ENCODE results near the gene MINDY3. TPM values are rescaled to one million over a fixed set of nuclear protein-coding genes. Genes with fewer than 3 reads are reported as not detected.
"Not testable (repeated sequence)": the region's sequence is repeated elsewhere in the genome, so short reads cannot be mapped to it uniquely, and the experiment has no call there.

Gene MINDY3
- total RNA-seq, 1 experiment from 2014 or later, result 10.4 TPM

- DNase-seq (ENCODE audit: low read depth, low spot score); H3K4me3 ChIP-seq (ENCODE audit: low read depth in 2 of 2, low read length in 2 of 2); BruUV-seq (replicated peaks); H3K36me3 ChIP-seq (ENCODE audit: control insufficient read depth, insufficient read depth, low read length); CTCF ChIA-PET; ATAC-seq; intact Hi-C loops (cut with micrococcal nuclease; ENCODE audit: unreplicated experiment); in situ Hi-C loops (cut with HindIII; ENCODE audit: low pct_unique_long_range_greater_than_20kb, low sequenced_read_pairs); H3K4me1 ChIP-seq (ENCODE audit: control insufficient read depth, insufficient read depth, low read length); H3K9me3 ChIP-seq (ENCODE audit: control insufficient read depth, insufficient read depth, low read depth, low read length); H3K27me3 ChIP-seq (ENCODE audit: control insufficient read depth, insufficient read depth, low read length); H3K27ac ChIP-seq (ENCODE audit: low read length); POLR2A ChIA-PET: not testable (repeated sequence)
These were observed 99.1 kb downstream of the MINDY3 start for GRCh38 chr10:15761224-15761623.

- peaks cover 4% of the 10 kb centered on the region; the same call in 1 of the 2 replicates for H3K27me3 ChIP-seq (ENCODE audit: control insufficient read depth, insufficient read depth, low read length)
- ATAC-seq (no peak), DNase-seq (ENCODE audit: low read depth, low spot score) (no peak)
- no peaks in the 10 kb centered on the region for H3K36me3 ChIP-seq (ENCODE audit: control insufficient read depth, insufficient read depth, low read length)
- TF ChIP-seq CTCF (IDR thresholded peaks at IDR 0.05) (no peak), TCF7L2 (IDR thresholded peaks at IDR 0.05; ENCODE audit: low read depth, low read length) (no peak), POLR2AphosphoS5 (IDR thresholded peaks at IDR 0.05; ENCODE audit: low read depth, low read length) (no peak), SIN3A (IDR thresholded peaks at IDR 0.05; ENCODE audit: borderline replicate concordance, insufficient read depth, low read depth, low read length) (no peak), REST (IDR thresholded peaks at IDR 0.05; ENCODE audit: insufficient read depth in 1 of 2, low read depth in 2 of 2, low read length in 1 of 2) (no peak)
- no peaks in the 10 kb centered on the region for H3K4me1 ChIP-seq (ENCODE audit: control insufficient read depth, insufficient read depth, low read length)
- POLR2A ChIA-PET, result no interaction called here
- CTCF ChIA-PET, result no interaction called here
- no peaks in the 10 kb centered on the region for H3K9me3 ChIP-seq (ENCODE audit: control insufficient read depth, insufficient read depth, low read depth, low read length)
- in situ Hi-C loops (cut with HindIII; ENCODE audit: low pct_unique_long_range_greater_than_20kb, low sequenced_read_pairs), result no loop called here
- H3K4me3 ChIP-seq (ENCODE audit: low read depth in 2 of 2, low read length in 2 of 2), result no peak overlapping the region
- no peak overlapping the region for H3K27ac ChIP-seq (ENCODE audit: low read length)
- no TSS peak for BruUV-seq (replicated peaks)
- intact Hi-C loops (cut with micrococcal nuclease; ENCODE audit: unreplicated experiment), result no loop called here
These were observed 99.6 kb downstream of the MINDY3 start for GRCh38 chr10:15760681-15761080.

- DNase-seq (ENCODE audit: low read depth, low spot score), result no peak
- no peak for ATAC-seq
- BruUV-seq (replicated peaks), result no TSS peak
- CTCF ChIA-PET, result no interaction called here
- Histone ChIP-seq H3K4me1 (ENCODE audit: control insufficient read depth, insufficient read depth, low read length) (no peaks in the 10 kb centered on the region), H3K36me3 (ENCODE audit: control insufficient read depth, insufficient read depth, low read length) (no peaks in the 10 kb centered on the region), H3K27me3 (ENCODE audit: control insufficient read depth, insufficient read depth, low read length) (peaks cover 4% of the 10 kb centered on the region; the same call in 1 of the 2 replicates), H3K4me3 (ENCODE audit: low read depth in 2 of 2, low read length in 2 of 2) (no peak overlapping the region), H3K9me3 (ENCODE audit: control insufficient read depth, insufficient read depth, low read depth, low read length) (no peaks in the 10 kb centered on the region), H3K27ac (ENCODE audit: low read length) (no peak overlapping the region)
- in situ Hi-C loops (cut with HindIII; ENCODE audit: low pct_unique_long_range_greater_than_20kb, low sequenced_read_pairs), result no loop called here
- POLR2A ChIA-PET, result no interaction called here
- intact Hi-C loops (cut with micrococcal nuclease; ENCODE audit: unreplicated experiment), result no loop called here
- TF ChIP-seq TCF7L2 (IDR thresholded peaks at IDR 0.05; ENCODE audit: low read depth, low read length) (no peak), REST (IDR thresholded peaks at IDR 0.05; ENCODE audit: insufficient read depth in 1 of 2, low read depth in 2 of 2, low read length in 1 of 2) (no peak), SIN3A (IDR thresholded peaks at IDR 0.05; ENCODE audit: borderline replicate concordance, insufficient read depth, low read depth, low read length) (no peak), POLR2AphosphoS5 (IDR thresholded peaks at IDR 0.05; ENCODE audit: low read depth, low read length) (no peak), CTCF (IDR thresholded peaks at IDR 0.05) (no peak)
These were observed 101.0 kb downstream of the MINDY3 start for GRCh38 chr10:15759265-15759664.

Data from Panc1 (cell line).